ENCODE data around the gene WSCD2. TPM values are rescaled to one million over a fixed set of nuclear protein-coding genes. Genes with fewer than 3 reads are reported as not detected.

Gene WSCD2
- total and polyA plus RNA-seq, 7 donors, result 0.32 to 10.5 (median 2.6) TPM; not detected in 2

DNA sequence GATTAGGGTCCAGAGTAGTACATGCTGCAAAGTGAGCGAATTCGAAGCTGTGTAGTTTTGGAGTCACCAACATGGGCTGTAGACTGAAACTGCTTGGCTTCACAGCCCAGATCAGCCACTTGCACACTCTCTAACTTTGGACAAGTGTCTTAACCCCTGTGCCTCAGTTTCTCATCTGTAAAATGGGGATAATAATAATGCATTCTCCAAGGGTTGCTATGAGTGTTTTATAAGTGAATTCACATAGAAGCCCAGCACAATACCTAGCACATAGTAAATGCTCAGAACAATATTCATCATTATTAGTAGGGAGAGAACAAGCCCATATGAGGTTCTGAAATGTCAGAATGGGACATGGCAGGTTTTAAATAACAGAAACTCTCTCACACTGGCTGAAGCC is 10.4 kb downstream of the WSCD2 start:
- WGBS, 2 donors, result 95 to 98% methylated on average over 2 of the region's 2 CpGs
- H3K4me1 ChIP-seq, result no peaks in the 10 kb centered on the region
- H3K4me3 ChIP-seq, result no peak overlapping the region
- DNase-seq, result no peak
- no peaks in the 10 kb centered on the region for H3K36me3 ChIP-seq
- H3K27ac ChIP-seq, result no peak overlapping the region
- no peaks in the 10 kb centered on the region for H3K9me3 ChIP-seq
- no peak for TF ChIP-seq POLR2A (IDR thresholded peaks at IDR 0.05)
- TF ChIP-seq POLR2AphosphoS5 (IDR thresholded peaks at IDR 0.05), result no peak
- no peak for TF ChIP-seq EP300 (IDR thresholded peaks at IDR 0.05)
- TF ChIP-seq, protein P1, sequence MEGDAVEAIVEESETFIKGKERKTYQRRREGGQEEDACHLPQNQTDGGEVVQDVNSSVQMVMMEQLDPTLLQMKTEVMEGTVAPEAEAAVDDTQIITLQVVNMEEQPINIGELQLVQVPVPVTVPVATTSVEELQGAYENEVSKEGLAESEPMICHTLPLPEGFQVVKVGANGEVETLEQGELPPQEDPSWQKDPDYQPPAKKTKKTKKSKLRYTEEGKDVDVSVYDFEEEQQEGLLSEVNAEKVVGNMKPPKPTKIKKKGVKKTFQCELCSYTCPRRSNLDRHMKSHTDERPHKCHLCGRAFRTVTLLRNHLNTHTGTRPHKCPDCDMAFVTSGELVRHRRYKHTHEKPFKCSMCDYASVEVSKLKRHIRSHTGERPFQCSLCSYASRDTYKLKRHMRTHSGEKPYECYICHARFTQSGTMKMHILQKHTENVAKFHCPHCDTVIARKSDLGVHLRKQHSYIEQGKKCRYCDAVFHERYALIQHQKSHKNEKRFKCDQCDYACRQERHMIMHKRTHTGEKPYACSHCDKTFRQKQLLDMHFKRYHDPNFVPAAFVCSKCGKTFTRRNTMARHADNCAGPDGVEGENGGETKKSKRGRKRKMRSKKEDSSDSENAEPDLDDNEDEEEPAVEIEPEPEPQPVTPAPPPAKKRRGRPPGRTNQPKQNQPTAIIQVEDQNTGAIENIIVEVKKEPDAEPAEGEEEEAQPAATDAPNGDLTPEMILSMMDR (IDR thresholded peaks at IDR 0.05), result no peak
- no peaks in the 10 kb centered on the region for H3K27me3 ChIP-seq
- intact Hi-C loops (cut with DNase I), result no loop called here

DNA sequence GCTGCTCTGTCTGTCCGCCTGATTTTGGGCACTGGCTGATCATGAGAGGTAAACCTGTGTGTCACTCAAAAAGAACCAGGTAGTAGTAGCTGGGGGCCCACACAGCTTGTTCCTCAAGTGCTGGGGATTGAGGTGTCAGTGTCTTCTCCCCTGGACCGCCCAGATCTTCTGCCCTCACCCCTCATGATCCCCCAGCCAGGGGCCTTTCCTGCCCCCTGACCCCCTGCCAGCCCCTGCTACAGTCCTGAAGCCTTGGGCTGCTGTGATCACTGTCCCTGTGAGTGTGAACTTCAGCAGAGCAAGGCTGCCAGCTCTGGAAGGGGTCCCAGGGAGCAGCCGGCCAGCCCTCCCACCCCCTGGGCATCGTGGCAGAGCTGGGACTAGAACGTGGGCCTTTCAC is 11.4 kb downstream of the WSCD2 start:
- Histone ChIP-seq H3K27me3 (no peaks in the 10 kb centered on the region), H3K4me3 (no peak overlapping the region), H3K4me1 (no peaks in the 10 kb centered on the region), H3K9me3 (no peaks in the 10 kb centered on the region), H3K27ac (no peak overlapping the region), H3K36me3 (no peaks in the 10 kb centered on the region)
- TF ChIP-seq POLR2AphosphoS5 (IDR thresholded peaks at IDR 0.05), result no peak
- DNase-seq, result no peak
- intact Hi-C loops (cut with DNase I), result no loop called here
- 67 to 73% methylated on average over 5 of the region's 5 CpGs for WGBS, 2 donors

DNA sequence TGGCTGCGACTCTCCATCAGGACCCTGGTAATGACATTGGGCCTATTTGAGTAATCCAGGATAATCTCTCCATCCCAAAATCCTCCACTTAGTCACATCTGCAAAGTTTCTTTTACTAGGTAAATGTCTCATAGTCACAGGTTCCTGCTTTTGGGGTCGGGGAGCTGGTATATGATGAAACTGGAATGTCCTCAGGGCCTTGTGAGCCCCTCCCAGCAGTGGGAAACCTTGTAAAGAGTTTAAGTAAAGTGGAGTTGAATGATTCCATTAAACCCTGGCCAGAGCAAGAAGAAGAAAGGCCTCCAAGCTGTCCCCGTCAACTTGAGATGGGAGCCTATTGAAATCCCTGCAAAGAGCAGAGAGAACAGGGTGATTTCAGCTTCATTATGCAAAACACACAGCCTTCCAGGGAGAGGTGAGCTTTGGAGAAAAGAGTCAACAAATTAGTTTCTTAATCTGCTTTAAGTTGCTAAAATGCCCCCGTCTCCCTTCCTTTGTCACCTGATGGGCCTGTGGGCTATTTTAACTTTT is 12.6 kb downstream of the WSCD2 start:
- 55 to 59% methylated on average over 4 of the region's 4 CpGs for WGBS, 2 donors
- H3K4me3 ChIP-seq, result no peak overlapping the region
- TF ChIP-seq POLR2AphosphoS5 (IDR thresholded peaks at IDR 0.05) (no peak), POLR2A (IDR thresholded peaks at IDR 0.05) (no peak), EP300 (IDR thresholded peaks at IDR 0.05) (no peak)
- TF ChIP-seq, protein P1 (IDR thresholded peaks at IDR 0.05), result no peak

DNA sequence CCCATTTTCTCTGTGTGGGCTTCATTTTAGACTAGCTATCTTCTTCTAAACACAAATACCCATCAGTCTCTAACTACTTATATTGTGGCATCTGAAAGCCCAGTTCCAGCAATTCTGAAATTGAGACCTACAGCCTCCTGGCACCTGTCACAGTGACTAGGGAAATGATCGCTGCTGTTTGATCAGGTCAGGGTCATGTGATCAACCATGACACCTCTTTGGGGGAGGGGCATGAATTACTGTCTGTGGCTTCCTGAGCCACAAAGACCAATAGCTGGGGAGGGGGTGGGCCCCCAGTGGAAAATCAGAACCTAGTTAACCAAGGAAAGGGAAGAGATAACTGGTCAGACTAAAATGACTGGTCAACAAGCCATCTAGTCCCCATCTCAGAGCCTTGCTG is 14.1 kb downstream of the WSCD2 start:
- Histone ChIP-seq H3K9me3 (no peaks in the 10 kb centered on the region), H3K4me3 (no peak overlapping the region), H3K27ac (no peak overlapping the region), H3K36me3 (no peaks in the 10 kb centered on the region), H3K27me3 (no peaks in the 10 kb centered on the region), H3K4me1 (no peaks in the 10 kb centered on the region)
- no peak for DNase-seq
- TF ChIP-seq, protein P1 (IDR thresholded peaks at IDR 0.05), result no peak
- TF ChIP-seq EP300 (IDR thresholded peaks at IDR 0.05) (no peak), POLR2A (IDR thresholded peaks at IDR 0.05) (no peak), POLR2AphosphoS5 (IDR thresholded peaks at IDR 0.05) (no peak)
- intact Hi-C loops (cut with DNase I), result no loop called here
- 31 to 59% methylated on average over 1 of the region's 1 CpG for WGBS, 2 donors

More for the DNA sequence above, 12.6 kb downstream of the WSCD2 start:
- Histone ChIP-seq H3K36me3 (no peaks in the 10 kb centered on the region), H3K27ac (no peak overlapping the region), H3K4me1 (no peaks in the 10 kb centered on the region), H3K27me3 (no peaks in the 10 kb centered on the region), H3K9me3 (no peaks in the 10 kb centered on the region)
- no peak for DNase-seq
- intact Hi-C loops (cut with DNase I), result no loop called here

DNA sequence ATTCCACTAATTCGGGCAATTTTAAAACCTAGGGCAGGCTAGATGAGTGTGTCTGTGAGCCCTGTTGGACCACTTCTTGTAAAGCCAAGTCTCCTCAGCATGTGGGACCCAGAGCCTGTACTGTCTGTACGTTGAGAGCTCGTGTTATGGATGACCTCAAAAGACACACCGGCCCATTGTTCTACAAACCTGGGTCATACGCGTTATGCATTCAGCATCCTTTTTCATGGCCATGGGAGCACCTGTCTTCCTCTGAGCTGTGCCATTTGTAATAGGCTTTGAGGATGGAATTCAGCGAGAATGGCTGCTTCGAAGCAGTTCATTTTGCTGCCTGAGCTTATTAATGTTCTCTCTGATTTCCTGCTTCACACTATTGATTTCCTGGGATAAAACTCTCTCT is 15.0 kb downstream of the WSCD2 start:
- TF ChIP-seq POLR2A (IDR thresholded peaks at IDR 0.05) (no peak), POLR2AphosphoS5 (IDR thresholded peaks at IDR 0.05) (no peak), EP300 (IDR thresholded peaks at IDR 0.05) (no peak)
- TF ChIP-seq, protein P1 (IDR thresholded peaks at IDR 0.05), result no peak
- Histone ChIP-seq H3K27ac (no peak overlapping the region), H3K4me1 (no peaks in the 10 kb centered on the region), H3K9me3 (no peaks in the 10 kb centered on the region), H3K4me3 (no peak overlapping the region), H3K36me3 (no peaks in the 10 kb centered on the region), H3K27me3 (no peaks in the 10 kb centered on the region)
- intact Hi-C loops (cut with DNase I), result no loop called here
- no peak for DNase-seq
- WGBS, 2 donors, result 74 to 80% methylated on average over 8 of the region's 8 CpGs
